CMK (cell line): ENCODE data around the gene PARN.
"Not testable (repeated sequence)": the region's sequence is repeated elsewhere in the genome, so short reads cannot be mapped to it uniquely, and the experiment has no call there.

Source experiments
- DNase-seq: peaks from one replicate; pipeline ENCODE4 v3.0.0-alpha.2; 2010; ENCODE audit warnings: low read depth

The PARN gene

GRCh38 chr16:14400285-14400977 lies 229.6 kb downstream of the PARN start:
- no peak for DNase-seq

GRCh38 chr16:14399378-14400284 lies 230.4 kb downstream of the PARN start:
- no peak for DNase-seq

- no peak for DNase-seq
Measured at GRCh38 chr16:14398014-14398717, 231.9 kb downstream of the PARN start.

GRCh38 chr16:14395710-14396304 lies 234.3 kb downstream of the PARN start:
- DNase-seq: not testable (repeated sequence)

- no peak for DNase-seq
Measured at GRCh38 chr16:14394834-14395233, 235.2 kb downstream of the PARN start.

GRCh38 chr16:14392960-14393359 lies 237.1 kb downstream of the PARN start:
- DNase-seq: no peak

- DNase-seq: no peak
Measured at GRCh38 chr16:14389359-14389758, 240.7 kb downstream of the PARN start.

GRCh38 chr16:14388243-14388642 lies 241.8 kb downstream of the PARN start:
- DNase-seq: no peak

GRCh38 chr16:14386115-14386514 lies 243.9 kb downstream of the PARN start:
- DNase-seq: no peak
